Colon (tissue), 2 donors: ENCODE data around the gene SIDT2.

ENCODE experiments used
- FAIRE-seq: peaks from 2 replicates; lab custom pipeline; 2012; peaks lifted over from hg19 to GRCh38; lab: Jason Lieb, UNC
- donor health status: control.
- donor health status: control.

The SIDT2 gene

GRCh38 chr11:117222991-117223740 is 44.6 kb downstream of the SIDT2 start:
- FAIRE-seq: no peak

DNA sequence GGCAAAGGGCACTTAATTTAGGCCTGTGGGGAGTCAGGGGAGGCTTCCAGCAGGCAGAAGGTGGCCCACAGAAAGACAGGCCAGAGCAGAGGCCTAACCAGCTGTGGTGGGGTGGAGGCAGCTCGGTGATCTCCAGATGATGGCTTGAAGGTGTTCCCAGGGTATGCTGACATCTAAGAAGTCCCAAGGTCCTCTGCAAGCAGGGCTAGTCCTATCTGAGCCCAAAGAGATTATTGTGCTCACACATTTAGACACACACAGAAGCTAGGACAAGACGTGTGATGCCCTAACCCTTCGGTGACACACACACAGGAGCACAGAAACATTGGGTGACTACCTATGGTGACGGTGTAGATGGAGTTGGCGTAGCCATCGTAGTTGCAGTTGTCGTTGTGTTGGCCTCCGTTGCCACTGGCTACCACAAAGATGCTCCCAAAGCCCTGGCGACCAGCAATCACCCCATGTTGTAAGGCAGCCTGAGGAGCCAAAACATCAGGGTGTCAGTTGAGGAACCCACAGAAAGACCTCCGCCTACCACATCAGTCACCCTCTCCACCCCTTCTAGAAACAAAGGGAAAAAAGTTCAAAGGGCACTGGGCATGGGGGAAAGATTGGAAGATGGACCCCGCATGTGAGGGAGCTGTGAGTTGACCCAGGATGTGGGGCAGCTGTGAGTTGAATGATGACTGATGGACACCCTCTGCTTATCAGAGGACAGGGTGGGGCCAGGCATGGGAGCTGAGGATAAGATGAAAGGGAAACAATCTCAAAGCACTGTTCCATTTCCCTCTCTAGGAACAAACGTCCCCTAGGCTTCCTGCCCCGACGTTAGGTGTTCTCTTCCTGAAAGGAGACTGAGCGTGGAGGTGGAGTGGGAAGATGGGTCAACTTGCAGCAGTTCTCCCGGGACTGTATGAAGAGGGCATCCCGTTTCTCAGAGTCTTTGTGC is 45.5 kb downstream of the SIDT2 start:
- FAIRE-seq: no peak

- FAIRE-seq: no peak
Measured at GRCh38 chr11:117225553-117226170, 47.1 kb downstream of the SIDT2 start.

- FAIRE-seq: no peak
Measured at GRCh38 chr11:117226388-117227385, 48.1 kb downstream of the SIDT2 start.

DNA sequence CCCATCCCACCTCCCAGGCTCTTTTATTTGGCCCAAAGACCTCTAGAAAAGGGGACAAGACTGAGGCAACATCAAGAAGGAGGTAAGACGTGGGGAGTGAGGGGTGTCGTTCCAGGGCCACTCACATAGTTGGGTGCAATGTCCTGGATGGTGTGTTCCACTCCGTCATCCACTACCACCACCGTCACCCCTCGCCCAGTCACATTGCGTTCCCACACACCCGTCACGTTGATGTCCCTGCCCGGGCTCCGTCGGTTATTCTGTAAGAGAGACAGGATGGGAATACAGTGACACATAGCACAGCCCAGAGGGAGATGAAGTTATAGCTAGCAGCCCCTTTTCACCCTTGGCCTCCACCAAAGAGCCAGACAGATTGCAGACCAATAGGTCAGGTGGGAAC is 49.5 kb downstream of the SIDT2 start:
- FAIRE-seq: no peak

GRCh38 chr11:117229411-117229810 is 50.9 kb downstream of the SIDT2 start:
- FAIRE-seq: no peak

GRCh38 chr11:117229931-117230285 is 51.4 kb downstream of the SIDT2 start:
- no peak for FAIRE-seq

DNA sequence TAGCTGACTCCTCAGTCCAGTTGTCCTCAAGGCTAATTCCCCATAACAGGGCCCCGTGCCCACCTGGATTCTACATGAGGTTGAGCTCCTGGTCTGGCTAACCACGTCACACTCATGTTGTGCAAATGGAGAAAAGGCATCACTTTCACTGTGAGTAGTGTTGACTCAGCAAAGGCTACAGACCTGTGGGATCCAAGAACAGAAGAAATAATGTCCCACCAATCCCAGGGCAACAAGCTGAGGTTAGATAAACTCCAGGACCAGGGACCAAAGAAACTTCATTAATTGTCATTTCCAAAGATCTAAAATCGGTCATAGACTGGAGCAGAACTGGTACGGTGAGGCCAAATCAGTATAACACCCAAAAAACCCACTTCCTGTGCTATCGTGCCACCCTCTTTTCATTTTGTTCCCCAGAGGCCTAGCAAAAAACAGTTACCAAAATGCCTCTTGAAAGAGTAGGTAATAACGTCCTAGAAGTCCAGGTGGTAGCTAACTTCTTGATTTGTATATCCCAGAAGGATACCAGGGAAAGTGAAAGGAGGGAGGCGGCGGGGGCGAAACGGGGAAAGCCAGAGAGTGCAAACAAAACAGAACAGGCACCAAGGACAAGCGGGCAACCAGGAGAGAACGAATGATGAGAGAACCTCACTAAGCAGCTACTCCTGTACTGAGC is 51.9 kb downstream of the SIDT2 start:
- no peak for FAIRE-seq

DNA sequence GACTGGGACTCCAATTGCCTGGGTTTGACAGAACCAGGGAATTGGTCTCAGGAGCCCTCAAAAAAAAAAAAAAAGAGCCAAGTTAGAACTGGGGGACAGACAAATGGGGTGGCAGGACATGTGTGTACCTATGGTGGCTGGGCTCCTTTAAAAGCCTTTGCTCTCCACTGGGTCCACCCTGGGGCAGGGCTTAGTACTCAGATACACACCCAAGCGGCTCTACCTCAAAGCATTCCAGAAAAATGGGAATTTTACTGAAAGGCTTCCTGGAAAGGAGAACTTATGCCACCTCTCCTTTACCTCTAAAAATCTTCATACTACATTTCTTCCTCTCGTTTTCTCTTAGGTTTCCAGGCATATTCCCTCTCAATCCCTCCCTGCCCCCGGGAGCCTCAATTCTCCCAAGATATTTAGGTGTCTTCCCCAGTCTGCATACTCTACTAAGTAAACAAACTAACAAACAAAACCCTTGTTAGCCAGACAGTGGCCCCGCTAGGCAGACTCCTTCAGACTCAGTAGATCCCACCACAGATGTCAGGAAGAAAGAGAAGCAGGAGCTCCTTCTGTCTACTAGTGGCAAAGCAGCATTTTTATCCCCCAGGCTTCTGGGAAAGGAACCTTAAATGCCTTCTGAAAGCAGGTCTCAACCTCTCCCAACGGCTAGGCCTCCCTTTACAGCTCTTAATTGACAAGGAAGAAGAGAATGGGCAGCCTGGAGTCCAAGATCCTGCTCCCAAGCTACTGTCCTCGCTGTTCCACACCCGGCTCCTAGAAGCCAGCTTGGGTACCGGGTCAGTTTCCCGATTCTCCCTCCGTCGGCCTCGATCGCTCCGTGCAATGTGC is 52.7 kb downstream of the SIDT2 start:
- no peak for FAIRE-seq

GRCh38 chr11:117231842-117232091 is 53.2 kb downstream of the SIDT2 start, which contains the start of gene PCSK7:
TSS of gene PCSK7 (minus strand) at chr11:117232073. CDS start at chr11:117229844, 2,229 bp downstream.
- FAIRE-seq: no peak

DNA sequence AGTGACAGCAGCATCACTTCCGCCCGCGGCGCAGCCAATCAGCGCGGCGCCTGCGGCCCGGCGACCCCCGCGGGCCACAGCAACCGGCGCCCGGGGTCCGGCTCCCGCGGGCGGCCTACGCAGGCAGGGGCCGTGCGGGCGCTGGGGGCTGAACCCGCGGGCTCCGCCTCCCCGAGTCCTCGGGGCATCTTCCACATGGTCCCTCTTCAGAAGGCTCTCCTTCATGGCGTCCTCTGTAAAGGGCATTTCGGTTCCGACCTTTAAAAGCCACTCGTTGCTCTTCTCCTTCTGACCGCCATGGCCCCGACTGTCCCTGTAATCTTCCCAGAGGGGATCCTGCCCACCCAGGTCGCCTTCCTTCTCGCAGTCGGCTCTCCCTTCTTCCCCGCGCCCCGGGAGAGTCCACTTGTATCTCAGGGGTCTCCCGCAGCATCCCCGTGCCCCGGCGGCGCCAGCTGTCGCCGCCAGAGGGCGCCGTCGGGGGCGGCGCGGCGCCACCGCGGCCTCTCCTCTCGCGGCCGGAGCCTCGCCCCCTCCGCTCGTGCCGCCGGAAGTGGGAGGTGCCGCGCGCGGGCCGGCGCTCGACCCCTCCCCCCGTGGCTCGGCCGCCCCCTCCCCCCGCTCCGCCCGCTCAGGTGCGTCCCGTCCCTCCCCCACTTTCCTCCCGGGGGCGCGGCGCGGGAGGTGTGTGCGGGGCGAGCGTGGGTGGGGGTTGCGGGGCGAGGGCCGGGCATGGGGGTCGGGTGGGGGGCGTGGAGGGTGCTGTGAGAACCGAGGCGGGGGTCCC is 53.7 kb downstream of the SIDT2 start, which contains the start of gene RNF214:
Gene RNF214, plus strand, starts transcription at position 580 of the 787 bp plus-strand sequence. CDS start 1,602 bp downstream, outside the sequence.
- FAIRE-seq: no peak

GRCh38 chr11:117232911-117233409 is 54.4 kb downstream of the SIDT2 start:
- FAIRE-seq: no peak

DNA sequence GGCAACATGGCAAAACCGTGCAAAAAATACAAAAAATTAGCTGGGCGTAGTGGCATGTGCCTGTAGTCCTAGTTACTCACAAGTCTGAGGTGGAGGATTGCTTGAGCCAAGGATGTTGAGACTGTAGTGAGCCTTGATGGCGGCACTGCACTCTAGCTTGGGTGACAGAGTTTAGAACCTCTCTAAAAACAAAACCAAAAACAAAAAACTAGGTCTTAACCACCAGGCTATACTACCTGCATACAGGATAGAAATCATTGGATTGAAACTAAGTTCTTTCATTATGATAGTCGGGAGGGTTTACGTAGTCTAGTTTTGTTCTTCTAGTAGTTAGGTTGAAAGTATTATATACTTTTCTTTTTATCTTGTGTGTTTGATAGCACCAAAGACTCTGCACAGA is 59.7 kb downstream of the SIDT2 start:
- no peak for FAIRE-seq

DNA sequence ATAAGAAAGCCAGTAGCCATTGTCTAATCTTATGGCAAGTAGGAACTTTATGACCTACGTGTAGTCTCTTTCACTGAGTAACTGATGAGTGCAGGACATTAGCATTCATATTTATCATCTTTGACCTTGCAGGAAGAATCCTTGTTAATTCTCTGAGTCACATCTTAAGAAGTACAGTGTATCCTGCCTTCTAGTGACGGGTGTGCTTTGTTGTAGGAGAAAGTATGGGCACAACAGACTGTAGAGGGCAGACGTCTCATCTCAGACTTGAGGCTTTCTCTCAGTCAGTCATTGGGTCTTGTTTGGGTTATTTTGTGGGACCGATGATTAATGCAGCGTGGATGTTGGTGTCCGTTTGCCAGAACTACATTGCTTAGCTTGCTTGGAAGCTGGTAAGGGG is 60.8 kb downstream of the SIDT2 start:
- no peak for FAIRE-seq
